Naive B cell (primary cell): ENCODE data around the gene RMI2. TPM values are rescaled to one million over a fixed set of nuclear protein-coding genes. Genes with fewer than 3 reads are reported as not detected.
A peak's percentile ranks its signal among the peaks of the same experiment; 100 is the strongest.

Source experiments
- ATAC-seq, 2 donors: fragments of 150-1000 bp; cut with Tn5 transposase; 2 replicates each; pipeline ENCODE4 v1.10.0; 2021; ENCODE audit warnings: low read depth in 2 of 2, mild to moderate bottlenecking in 2 of 2, moderate library complexity in 2 of 2
- DNase-seq: peaks from one replicate; pipeline ENCODE4 v3.0.0; 2022
- H3K27ac Mint-ChIP-seq, 6 donors: one replicate each; pipeline ENCODE4 v1.8.0; 2020 to 2022; ENCODE audit warnings: mild to moderate bottlenecking in 6 of 6, mixed read lengths in 6 of 6, moderate library complexity in 5 of 6, inconsistent platforms in 2 of 6
- H3K27me3 Mint-ChIP-seq, 3 donors: one replicate each; pipeline ENCODE4 v1.8.0; 2021 to 2022; ENCODE audit warnings: mixed read lengths in 3 of 3, mild to moderate bottlenecking in 1 of 3
- H3K36me3 Mint-ChIP-seq, 2 donors: one replicate each; pipeline ENCODE4 v1.8.0; 2020 to 2022; ENCODE audit warnings: mixed read lengths in 2 of 2, inconsistent platforms in 1 of 2, mild to moderate bottlenecking in 1 of 2
- H3K4me1 Mint-ChIP-seq, 3 donors: one replicate each; pipeline ENCODE4 v1.8.0; 2020 to 2022; ENCODE audit warnings: mixed read lengths in 3 of 3, inconsistent platforms in 1 of 3, mild to moderate bottlenecking in 1 of 3, moderate library complexity in 1 of 3
- H3K4me3 Mint-ChIP-seq, 8 donors: one replicate each; pipeline ENCODE4 v1.8.0; 2020 to 2022; ENCODE audit warnings: mild to moderate bottlenecking in 8 of 8, mixed read lengths in 8 of 8, moderate library complexity in 8 of 8, inconsistent platforms in 2 of 8
- H3K9me3 Mint-ChIP-seq, 7 donors: one replicate each; pipeline ENCODE4 v1.8.0; 2020 to 2022; ENCODE audit warnings: mixed read lengths in 7 of 7, mild to moderate bottlenecking in 5 of 7, inconsistent platforms in 2 of 7, moderate library complexity in 1 of 7
- polyA plus RNA-seq, 6 donors: library from polyadenylated mRNA; unstranded; fragments of 300-500 nt; fragmentation: Illumina TruSeq; gene quantifications; one replicate each; pipeline ENCODE4 v1.2.3, GENCODE V29; 2021; ENCODE audit warnings: low read depth in 6 of 6

The RMI2 gene
- polyA plus RNA-seq, 6 donors from 2014 or later: 18.1 to 38.3 (median 30.0) TPM

DNA sequence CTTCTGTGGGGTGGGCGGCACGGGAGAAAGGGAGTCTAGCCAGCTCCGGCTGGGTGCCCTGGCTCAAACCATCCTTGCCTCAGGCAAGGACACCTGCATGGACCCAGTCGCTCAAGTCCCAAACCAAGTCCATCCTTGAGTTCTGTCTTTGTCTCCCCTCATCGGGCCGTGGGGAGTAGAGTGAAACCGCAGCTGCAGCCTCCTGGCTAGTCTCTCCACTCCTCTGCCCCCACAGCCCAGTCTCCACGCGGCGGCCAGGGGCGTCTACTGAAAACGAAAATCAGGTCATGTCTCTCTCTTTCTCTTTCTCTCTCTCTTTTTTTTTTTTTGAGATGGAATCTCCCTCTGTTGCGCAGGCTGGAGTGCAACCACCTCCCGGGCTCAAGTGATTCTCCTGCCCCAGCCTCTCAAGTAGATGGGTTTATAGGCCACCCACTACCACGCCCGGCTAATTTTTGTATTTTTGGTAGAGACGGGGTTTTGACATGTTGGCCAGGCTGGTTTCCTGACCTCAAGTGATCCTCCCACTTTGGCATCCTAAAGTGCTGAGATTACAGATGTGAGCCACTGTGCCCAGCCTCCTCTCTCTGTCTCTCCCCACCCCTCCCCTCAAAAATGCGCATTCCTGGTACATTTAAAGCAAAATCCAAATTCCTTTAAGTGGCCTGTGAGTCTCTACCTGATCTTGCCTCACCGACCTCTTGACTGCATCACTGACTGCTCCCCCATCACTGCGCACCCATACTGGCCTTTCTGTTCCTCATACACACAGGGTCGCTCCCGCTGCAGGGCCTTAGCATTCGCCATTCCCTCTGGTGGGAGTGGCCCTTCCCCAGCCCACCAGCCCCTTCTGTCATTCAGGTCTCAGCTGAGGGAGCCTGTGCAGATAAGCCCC is 17.7 kb upstream of the RMI2 start:
- DNase-seq (peak; percentile 77), ATAC-seq (peak; percentile 47 to 50)
- Mint-ChIP-seq H3K27me3 (no peaks in the 10 kb centered on the region), H3K4me1 (peaks cover 48 to 76% (median 56%) of the 10 kb centered on the region in 3 donors), H3K36me3 (no peaks in the 10 kb centered on the region), H3K9me3 (peaks cover 0 to 2% (median 0%) of the 10 kb centered on the region in 7 donors), H3K4me3 (peak overlapping the region; percentile 68 to 94 (median 84)), H3K27ac (peak overlapping the region; percentile 97 to 100 (median 99))

DNA sequence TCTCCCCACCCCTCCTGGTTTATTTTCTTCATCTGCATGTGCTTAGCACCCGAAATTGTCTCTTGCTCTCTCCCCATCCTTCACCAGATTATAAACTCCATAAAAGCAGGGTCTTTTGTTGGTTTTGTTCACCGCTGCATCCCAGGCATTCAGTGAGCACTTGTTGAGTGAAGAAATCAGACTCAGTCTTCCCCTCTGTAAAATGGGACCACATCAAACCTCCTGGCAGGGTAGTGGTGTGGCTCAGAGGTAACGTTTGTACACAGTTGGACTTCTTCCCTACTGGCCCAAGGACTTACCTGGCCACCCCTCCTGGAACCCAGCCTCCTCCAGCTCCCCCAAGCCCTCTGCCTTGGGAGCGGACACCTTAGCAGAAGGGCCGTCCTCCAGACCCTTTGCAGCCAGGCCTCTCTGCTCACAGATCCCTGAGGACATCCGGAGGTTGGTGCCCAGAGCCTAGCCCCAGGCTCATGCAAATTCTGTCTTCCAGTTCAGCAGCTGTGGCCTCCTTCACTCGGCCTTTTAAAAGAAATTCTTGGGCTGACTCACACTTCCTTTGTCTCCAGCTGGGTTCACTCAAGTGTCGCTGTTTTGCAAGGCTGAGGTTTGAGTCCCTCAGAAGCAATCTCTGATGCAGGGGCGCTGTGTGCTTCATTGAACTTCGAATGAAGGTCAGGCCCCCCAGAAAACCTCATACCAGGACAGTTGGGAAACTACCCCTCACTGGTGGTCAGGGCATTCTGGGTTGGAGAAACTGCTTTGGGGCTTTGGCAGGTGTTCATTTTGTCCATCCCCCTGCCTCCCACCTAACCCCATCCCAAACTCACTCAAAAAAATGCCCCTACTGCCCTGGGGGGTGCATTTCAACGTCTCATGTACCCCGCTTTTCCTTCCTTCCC is 16.8 kb upstream of the RMI2 start:
- peaks cover 48 to 75% (median 56%) of the 10 kb centered on the region in 3 donors for H3K4me1 Mint-ChIP-seq

DNA sequence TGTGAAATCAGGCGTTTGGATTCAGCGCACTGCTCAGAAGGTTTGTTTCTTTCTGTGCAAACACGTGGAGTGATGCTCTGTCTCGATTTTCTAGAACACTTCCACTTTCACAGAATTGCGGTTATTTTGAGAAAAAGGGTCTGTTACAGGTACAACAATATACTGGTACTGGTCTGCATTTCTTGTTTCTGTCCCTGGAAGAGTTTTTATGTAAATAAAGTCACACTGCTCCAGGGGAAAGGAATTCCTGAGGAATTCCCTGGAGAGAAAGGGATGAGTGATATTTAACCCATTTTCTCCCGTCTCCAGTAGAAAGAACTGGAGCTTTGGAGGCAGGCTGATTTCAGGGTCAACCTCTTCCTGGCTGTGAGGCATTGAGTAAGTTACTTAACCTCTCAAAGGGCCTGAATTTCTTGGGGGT is 16.2 kb upstream of the RMI2 start:
- H3K36me3 Mint-ChIP-seq: no peaks in the 10 kb centered on the region
- DNase-seq (peak; percentile 71), ATAC-seq (peak; percentile 44 to 50)
- H3K27ac Mint-ChIP-seq: peak overlapping the region; percentile 97 to 100 (median 99)
- no peaks in the 10 kb centered on the region for H3K27me3 Mint-ChIP-seq
- H3K9me3 Mint-ChIP-seq: peaks cover 0 to 2% (median 0%) of the 10 kb centered on the region in 7 donors
- peaks cover 52 to 79% (median 56%) of the 10 kb centered on the region in 3 donors for H3K4me1 Mint-ChIP-seq
- peak overlapping the region; percentile 68 to 94 (median 86) for H3K4me3 Mint-ChIP-seq

More for the DNA sequence above, 16.8 kb upstream of the RMI2 start:
- H3K9me3 Mint-ChIP-seq: peaks cover 0 to 2% (median 0%) of the 10 kb centered on the region in 7 donors
- peak; percentile 75 to 76 for ATAC-seq
- H3K4me3 Mint-ChIP-seq: peak overlapping the region; percentile 68 to 94 (median 86)
- H3K27me3 Mint-ChIP-seq: no peaks in the 10 kb centered on the region
- H3K27ac Mint-ChIP-seq: peak overlapping the region; percentile 97 to 100 (median 99)
- H3K36me3 Mint-ChIP-seq: no peaks in the 10 kb centered on the region
- DNase-seq: peak; percentile 86

DNA sequence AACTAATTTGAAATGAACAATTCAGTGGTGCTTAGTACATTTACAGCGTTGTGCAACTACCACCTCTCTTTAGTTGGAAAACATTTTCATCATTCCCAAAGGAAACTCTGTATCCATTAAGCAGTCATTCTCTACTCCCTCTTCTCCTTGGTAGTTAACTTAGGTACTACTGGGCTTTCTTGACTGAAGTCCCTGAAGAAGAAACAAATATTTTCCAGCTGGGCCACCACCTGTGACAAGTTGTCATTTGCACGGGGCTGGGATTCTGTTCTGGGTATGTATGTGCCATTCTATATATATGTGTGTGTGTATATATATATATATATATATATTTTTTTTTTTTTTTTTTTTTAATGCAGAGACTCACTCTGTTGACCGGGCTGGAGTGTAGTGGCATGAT is 15.4 kb upstream of the RMI2 start:
- Mint-ChIP-seq H3K9me3 (peaks cover 0 to 2% (median 0%) of the 10 kb centered on the region in 7 donors), H3K4me3 (peak overlapping the region in 6 of 8 donors; percentile 79 to 94 (median 86)), H3K27ac (peak overlapping the region; percentile 80 to 100 (median 98)), H3K36me3 (no peaks in the 10 kb centered on the region), H3K27me3 (no peaks in the 10 kb centered on the region), H3K4me1 (peaks cover 48 to 79% (median 52%) of the 10 kb centered on the region in 3 donors)
- DNase-seq (no peak), ATAC-seq (no peak)

DNA sequence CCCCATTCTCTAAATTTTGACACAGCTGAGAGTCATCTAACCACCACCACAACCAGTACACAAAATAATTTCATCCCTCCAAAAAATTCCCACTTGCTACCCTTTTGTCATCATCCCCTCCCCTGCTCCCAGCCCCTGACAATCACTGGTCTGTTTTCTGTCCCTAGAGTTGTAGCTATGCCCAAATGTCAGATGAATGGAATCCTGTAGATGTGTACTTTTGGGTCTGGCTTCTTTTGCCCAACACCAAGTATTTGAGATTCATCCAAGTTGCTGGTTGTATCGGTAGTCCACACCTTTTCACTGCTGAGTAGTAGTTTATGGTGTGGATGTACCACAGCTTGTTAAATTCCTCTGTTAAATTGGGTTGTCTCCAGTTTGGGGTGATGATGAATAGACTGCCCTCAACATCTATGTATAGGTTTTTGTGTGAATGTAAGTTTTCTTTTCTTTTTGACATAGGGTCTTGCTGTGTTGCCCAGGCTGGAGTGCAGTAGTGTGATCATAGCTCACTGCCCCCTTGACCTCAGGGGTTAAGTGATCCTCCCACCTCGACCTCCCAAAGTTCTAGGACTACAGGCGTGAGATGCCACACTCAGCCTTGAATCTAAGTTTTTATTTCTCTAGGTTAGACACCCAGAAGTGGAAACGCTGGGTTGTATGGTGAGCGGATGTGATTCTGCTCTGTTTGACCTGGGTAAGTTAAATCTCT is 14.6 kb upstream of the RMI2 start:
- H3K9me3 Mint-ChIP-seq: peaks cover 0 to 2% (median 0%) of the 10 kb centered on the region in 7 donors
- DNase-seq: no peak
- H3K4me3 Mint-ChIP-seq: peak overlapping the region in 6 of 8 donors; percentile 16 to 81 (median 38)
- no peaks in the 10 kb centered on the region for H3K36me3 Mint-ChIP-seq
- no peaks in the 10 kb centered on the region for H3K27me3 Mint-ChIP-seq
- H3K4me1 Mint-ChIP-seq: peaks cover 40 to 71% (median 44%) of the 10 kb centered on the region in 3 donors
- ATAC-seq: no peak
- H3K27ac Mint-ChIP-seq: peak overlapping the region in 5 of 6 donors; percentile 60 to 91 (median 84)

DNA sequence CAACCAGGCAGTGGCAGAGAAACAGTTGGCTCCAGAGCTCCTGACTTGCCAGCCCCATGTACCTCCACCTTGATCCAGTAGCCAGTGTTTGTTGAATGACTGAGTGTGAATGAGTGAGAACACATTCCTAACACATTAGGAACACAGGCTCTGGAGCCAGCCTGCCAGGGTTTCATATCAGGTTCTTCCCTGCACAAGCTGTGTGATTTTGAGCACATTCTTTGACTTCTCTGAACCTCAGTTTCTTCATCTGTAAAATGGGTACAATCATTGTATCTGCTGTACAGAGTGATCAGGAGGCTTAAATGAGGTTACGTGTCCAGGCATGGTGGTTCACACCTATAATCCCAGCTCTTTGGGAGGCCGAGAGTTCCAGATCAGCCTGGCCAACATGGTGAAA is 13.3 kb upstream of the RMI2 start:
- H3K27ac Mint-ChIP-seq: peak overlapping the region in 1 of 6 donors; percentile 18
- no peaks in the 10 kb centered on the region for H3K27me3 Mint-ChIP-seq
- DNase-seq (no peak), ATAC-seq (no peak)
- peaks cover 0 to 2% (median 0%) of the 10 kb centered on the region in 7 donors for H3K9me3 Mint-ChIP-seq
- H3K36me3 Mint-ChIP-seq: no peaks in the 10 kb centered on the region
- H3K4me1 Mint-ChIP-seq: peaks cover 32 to 60% (median 37%) of the 10 kb centered on the region in 3 donors
- no peak overlapping the region for H3K4me3 Mint-ChIP-seq

DNA sequence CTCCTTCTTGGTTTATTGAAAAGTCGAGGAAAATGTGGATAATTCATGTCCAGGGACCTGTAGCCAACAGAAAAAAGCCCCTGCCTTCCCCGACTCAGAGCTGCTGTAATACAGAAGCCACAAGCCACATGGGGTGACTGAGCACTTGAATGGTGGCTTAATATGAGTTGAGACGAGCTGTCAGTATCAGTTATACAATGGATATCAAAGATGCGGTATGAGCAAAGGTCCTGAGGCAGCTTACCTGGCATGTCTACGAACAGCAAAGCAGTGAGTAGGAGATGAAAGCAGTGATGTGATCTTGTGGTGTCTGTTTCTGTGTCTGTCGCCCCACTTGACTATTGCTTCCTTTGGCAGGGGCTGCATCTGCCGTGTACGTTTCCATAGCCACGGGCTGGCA is 12.2 kb upstream of the RMI2 start:
- Mint-ChIP-seq H3K27ac (peak overlapping the region in 1 of 6 donors; percentile 73), H3K27me3 (no peaks in the 10 kb centered on the region), H3K9me3 (peaks cover 0 to 2% (median 0%) of the 10 kb centered on the region in 7 donors), H3K36me3 (no peaks in the 10 kb centered on the region), H3K4me3 (no peak overlapping the region), H3K4me1 (peaks cover 21 to 52% (median 26%) of the 10 kb centered on the region in 3 donors)
- ATAC-seq: no peak
- no peak for DNase-seq

DNA sequence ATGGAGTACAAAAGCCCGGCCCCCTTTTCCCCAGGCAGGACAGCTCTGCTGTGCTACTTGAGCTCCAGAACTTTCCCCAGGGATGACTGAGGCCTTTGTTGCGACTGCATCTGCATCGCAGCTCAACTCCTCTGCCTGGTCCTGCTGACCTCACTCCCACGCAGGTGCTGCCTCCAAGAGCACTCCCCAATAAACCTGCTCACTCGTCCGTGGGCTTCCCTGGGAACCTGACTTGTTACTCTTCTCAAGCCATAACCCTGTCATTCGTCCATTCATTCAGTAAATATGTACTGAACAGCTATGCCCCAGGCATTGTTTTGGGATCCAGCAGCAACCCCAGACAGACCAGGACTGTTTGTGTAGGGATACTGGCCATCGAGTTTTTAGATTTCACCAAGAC is 11.6 kb upstream of the RMI2 start:
- DNase-seq (no peak), ATAC-seq (no peak)
- Mint-ChIP-seq H3K9me3 (no peaks in the 10 kb centered on the region), H3K27me3 (no peaks in the 10 kb centered on the region), H3K36me3 (no peaks in the 10 kb centered on the region), H3K27ac (no peak overlapping the region), H3K4me3 (peak overlapping the region in 1 of 8 donors; percentile 23), H3K4me1 (peaks cover 14 to 45% (median 21%) of the 10 kb centered on the region in 3 donors)

DNA sequence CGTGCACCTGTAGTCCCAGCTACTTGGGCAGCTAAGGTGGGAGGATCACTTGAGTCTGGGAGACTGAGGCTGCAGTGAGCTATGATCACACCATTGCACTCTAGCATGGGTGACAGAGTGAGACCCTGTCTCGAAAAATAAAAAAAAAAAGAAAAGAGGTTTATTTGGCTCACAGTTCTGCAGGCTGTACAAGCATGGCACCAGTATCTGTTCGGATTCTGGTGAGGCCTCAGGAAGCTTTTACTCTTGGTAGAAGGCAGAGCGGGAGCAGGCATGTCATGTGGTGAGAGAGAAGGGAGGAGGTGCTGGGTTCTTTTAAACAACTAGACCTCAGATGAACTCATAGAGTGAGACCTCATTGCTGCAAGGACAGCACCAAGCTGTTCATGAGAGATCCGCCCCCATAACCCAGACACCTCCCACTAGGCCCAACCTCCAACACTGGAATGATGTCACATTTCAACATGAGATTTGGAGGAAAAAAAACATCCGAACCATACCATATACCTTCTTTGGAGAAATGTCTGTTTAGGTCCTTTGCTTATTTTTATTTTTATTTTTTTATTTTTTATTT is 10.3 kb upstream of the RMI2 start:
- H3K27me3 Mint-ChIP-seq: no peaks in the 10 kb centered on the region

DNA sequence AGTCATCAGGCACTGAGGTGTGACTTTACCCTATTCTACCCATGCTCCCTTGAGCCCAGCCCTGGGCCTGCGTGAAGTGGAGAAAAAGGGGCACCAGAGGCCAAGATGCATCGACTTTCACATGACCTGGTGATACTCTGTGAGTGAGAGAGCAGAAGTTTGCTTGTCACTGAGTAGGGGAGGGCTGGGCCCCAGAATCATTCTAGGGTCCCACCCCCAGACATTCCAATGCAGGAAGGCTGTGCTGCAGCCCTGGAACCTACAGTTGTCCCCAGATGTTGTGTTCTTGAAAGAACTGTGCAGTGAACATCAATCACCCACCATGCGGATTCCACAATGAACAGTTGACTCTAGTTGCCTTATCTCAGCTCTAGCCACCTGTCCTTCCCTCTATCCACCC is 6.2 kb upstream of the RMI2 start:
- Mint-ChIP-seq H3K9me3 (no peaks in the 10 kb centered on the region), H3K4me3 (no peak overlapping the region), H3K27me3 (no peaks in the 10 kb centered on the region), H3K36me3 (peaks cover 0 to 7% of the 10 kb centered on the region in 2 donors), H3K4me1 (peaks cover 0 to 14% (median 4%) of the 10 kb centered on the region in 3 donors), H3K27ac (no peak overlapping the region)
- no peak for ATAC-seq
- DNase-seq: no peak

More for the DNA sequence above, 10.3 kb upstream of the RMI2 start:
- Mint-ChIP-seq H3K4me3 (no peak overlapping the region), H3K36me3 (no peaks in the 10 kb centered on the region), H3K9me3 (no peaks in the 10 kb centered on the region), H3K27ac (no peak overlapping the region), H3K4me1 (peaks cover 8 to 33% (median 11%) of the 10 kb centered on the region in 3 donors)
- ATAC-seq (no peak), DNase-seq (no peak)

DNA sequence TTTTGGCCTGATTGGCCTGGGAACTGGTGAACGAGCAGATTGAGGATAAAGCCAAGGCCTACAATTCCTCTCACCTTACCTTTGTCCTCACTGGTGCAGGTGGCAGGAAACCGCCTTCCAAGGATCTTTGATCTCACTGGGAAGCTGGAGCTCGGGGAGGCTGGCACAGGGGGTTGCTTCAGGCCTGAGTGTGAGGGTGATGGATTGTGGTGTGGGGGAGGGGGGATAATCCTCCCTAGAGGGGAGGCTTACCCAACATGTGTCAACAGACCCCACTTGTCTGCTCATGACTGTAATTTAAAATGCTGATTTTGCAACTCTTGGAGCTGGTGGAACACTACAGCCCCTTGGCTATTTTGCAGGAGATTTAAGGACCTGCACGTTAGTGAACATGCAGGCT is 4.5 kb upstream of the RMI2 start:
- no peaks in the 10 kb centered on the region for H3K9me3 Mint-ChIP-seq
- H3K36me3 Mint-ChIP-seq: peaks cover 0 to 7% of the 10 kb centered on the region in 2 donors
- H3K27ac Mint-ChIP-seq: no peak overlapping the region
- DNase-seq (no peak), ATAC-seq (no peak)
- H3K4me3 Mint-ChIP-seq: peak overlapping the region in 1 of 8 donors; percentile 56
- H3K4me1 Mint-ChIP-seq: peaks cover 8 to 15% (median 10%) of the 10 kb centered on the region in 3 donors
- H3K27me3 Mint-ChIP-seq: no peaks in the 10 kb centered on the region

DNA sequence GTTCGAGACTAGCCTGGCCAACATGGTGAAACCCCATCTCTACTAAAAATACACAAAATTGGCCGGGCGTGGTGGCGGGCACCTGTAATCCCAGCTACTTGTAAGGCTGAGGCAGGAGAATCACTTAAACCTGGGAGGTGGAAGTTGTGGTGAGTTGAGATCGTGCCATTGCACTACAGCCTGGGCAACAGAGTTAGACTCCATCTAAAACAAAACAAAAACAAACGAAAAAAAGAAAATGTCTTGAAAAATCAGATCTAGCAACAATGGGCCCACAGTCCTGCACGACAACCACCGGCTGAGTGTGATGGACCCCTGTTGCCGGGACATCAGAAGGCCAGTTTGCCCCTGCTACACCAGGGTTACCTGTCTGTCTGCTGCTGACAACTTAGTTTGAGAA is 3.9 kb upstream of the RMI2 start:
- no peak for ATAC-seq

More for the DNA sequence above, 3.9 kb upstream of the RMI2 start:
- H3K4me1 Mint-ChIP-seq: peaks cover 10 to 21% (median 14%) of the 10 kb centered on the region in 3 donors
- no peaks in the 10 kb centered on the region for H3K27me3 Mint-ChIP-seq
- peak overlapping the region in 1 of 8 donors; percentile 33 for H3K4me3 Mint-ChIP-seq
- peaks cover 0 to 7% of the 10 kb centered on the region in 2 donors for H3K36me3 Mint-ChIP-seq
- no peak for DNase-seq
- no peak overlapping the region for H3K27ac Mint-ChIP-seq
- no peaks in the 10 kb centered on the region for H3K9me3 Mint-ChIP-seq
